DMS79 treated with DMSO at 0.1 percent for 48 hours (cell line): ENCODE data around the gene PPIB.
A peak's percentile ranks its signal among the peaks of the same experiment; 100 is the strongest.

Source experiments
- DNase-seq: peaks from one replicate; lab custom pipeline; 2025; lab: John Stamatoyannopoulos, UW

Gene PPIB

DNA sequence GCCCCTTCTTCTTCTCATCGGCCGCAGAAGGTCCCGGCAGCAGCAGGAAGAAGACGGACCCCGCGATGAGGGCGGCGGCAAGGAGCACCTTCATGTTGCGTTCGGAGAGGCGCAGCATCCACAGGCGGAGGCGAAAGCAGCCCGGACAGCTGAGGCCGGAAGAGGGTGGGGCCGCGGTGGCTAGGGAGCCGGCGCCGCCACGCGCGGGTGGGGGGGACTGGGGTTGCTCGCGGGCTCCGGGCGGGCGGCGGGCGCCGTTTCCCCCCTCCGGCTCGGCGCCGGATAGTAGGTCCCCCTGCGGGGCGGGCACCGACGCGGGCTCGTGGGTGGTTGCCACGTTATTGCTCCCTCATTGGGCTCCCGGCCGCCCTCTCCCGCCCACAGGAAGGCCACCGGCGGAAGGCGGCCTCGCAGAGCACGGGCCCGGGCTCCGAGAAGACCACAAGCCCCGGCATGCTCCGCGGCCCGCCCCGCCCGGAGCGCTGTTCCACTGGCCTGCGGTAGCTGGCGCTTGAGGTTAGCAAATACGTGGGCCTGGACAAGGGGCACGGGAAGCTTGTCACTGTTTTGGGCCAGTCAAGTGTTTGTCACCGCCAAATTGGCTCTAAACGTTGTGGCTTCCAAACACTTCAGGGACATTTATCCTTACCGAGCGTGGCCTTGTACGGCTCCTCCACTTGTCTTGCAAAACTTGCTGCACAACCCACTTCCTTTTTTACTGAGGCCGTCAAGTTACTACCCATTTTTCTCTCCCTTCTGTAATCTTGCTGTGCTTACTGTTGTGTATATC, at the start of gene PPIB:
Gene PPIB, minus strand, starts transcription at position 154 of the 790 bp plus-strand sequence. Its CDS starts 36 bp downstream, at position 118.
- peak; percentile 73 for DNase-seq

DNA sequence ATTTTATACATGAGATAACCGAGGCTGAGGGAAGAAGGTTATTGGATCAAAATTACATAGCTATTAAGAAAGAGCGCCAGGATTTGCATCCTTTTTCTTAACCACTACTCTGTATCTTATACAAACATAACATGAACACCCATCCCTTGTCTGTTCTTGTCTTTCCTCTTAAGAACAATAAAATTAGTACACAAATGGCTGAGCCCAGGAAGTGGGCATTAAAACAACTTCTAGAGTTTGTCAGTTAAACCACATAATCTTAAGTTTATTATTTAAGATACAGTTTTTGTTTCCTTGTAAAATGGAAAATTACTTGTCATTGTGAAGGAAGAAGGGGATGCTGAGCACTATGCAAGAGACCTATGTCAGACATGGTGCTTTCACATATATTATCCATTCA, 48.9 kb upstream of the PPIB start:
- DNase-seq = no peak

DNA sequence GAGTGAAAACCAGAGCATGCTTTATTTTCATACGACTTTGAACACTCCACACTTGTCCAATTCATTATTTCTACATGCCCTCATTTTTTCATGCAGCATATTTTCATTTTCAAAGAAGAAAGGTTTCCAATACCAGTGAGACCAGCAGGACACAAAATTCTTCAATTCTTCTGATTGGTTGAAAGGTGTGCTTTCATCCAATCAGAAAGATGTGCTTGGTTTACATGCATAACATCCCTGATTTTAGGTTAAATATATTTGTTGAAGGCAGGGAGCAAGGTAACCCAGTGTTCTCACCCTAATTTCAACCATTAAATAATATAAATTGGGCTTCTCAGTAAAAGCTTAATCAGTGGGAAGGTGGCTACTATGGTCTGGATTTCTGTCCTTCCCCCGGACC, 47.5 kb upstream of the PPIB start:
- no peak for DNase-seq

DNA sequence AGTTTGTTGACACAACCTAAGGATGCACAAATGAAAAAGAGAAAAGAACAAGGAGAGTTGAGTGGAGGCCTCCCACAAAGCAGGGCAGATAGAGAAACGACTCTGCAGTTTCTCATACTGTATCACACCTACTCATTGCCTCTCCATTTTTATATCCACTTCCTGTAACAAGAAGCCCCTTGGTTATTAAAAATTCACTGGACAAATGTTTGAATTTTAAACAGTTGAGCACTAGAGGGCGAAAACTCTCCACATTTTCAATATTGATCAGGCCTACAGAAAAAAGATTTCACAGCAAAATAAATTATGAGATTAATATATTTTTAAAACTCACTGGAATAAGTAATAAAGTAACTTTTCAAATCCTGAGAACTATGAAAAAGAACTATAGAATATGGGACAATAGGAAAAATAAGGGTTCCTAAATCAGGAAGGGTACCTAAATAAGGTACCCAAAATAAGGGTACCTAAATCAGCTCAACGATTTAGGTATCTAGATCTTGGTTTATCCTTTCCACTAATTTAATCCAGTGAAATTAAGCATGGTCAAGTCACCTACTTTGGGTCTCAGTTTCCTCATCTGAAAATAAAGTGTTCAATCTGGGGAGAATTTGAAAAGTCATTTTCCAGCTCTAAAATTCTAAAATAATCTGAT, 47.0 kb upstream of the PPIB start:
- peak; percentile 24 for DNase-seq

DNA sequence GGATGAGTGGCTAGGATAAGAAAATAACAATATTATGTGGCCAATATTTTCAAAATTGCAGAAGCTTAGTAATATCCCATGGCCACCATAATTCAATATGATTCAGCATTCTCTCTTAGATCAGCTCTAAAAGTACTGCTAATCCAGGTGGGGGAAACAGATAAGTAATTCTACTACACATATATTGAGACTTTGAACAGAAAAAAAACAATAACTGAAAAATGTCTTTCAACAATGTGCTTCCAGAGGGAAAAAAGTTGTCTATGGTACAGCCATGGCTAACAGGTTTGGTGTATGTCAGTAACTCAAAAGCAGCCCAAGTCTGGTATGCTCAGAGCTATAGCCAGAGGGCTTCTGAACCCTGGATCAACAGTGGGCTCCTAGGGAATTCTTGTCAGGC, 42.4 kb upstream of the PPIB start:
- DNase-seq = no peak

DNA sequence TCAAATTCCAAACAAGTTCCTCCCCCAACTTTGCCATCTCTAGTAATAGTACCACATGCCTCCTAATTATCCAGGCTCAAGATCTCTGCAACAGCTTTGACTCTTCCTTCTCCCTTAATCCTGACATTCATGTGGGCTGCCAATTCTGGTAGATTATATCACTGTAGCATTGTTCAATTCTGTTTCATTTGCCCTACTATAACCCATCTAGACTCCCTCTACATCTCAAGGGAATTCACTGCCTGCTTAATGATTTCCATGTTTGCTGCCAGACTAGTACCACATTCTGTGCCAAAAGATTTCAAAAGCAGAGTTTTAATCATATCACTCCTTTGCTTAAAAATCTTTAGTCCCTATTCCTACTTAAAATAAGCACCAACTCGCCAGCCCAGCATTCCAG, 34.6 kb upstream of the PPIB start:
- no peak for DNase-seq

DNA sequence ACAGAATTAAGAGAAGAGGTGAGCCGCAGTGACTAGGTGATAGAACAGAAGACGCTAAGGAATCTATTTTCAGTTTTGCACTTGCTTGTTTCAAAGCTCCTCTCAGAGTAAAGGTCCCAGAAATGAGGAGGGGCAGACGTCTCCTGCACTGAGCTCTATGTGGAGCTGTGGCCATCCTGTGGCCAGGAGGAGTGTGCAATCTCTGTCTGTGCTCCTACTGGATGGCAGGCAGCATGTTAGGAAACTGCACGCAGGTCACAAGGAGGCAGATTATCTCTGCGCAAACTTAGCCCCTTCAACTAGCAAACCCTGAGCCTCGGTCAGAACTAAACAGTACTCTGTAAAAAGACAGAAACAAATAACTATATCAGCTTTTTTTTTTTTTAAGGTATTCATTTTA, 31.1 kb upstream of the PPIB start:
- DNase-seq = no peak

DNA sequence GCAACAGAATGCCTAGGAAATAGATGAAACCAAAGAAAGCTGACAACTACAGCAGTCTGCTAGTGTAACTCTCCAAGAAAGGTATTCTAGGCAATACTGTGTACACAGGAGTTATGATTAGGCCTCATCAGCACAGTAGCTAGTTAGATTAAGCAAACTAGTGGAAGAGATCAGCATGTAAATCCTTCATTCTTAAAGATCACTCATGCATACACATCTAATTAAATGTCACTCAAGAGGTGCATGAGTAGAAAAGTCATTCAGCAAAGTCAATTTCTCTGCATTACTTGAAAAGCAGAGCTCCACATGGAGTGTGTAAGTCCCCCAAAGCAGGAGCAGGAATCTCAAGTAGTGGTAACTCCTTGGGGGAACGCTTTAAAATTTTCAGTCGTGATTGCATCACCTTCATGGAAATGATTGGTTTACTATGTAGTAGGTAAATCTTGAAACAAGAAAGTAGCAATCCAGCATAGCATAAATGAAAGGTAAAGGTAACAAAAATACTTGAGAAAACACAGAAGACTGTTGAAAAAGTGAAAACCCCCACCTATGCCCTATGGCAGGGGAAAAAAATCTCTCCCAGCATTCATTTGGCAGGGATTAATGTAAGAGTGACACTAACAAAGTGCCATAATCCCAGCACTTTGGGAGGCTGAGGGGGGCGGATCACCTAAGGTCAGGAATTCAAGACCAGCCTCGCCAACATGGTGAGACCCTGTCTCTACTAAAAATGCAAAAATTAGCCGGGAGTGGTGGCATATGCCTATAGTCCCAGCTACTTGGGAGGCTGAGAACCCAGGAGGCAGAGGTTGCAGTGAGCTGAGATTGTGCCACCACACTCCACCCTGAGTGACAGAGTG, 29.4 kb upstream of the PPIB start:
- no peak for DNase-seq

DNA sequence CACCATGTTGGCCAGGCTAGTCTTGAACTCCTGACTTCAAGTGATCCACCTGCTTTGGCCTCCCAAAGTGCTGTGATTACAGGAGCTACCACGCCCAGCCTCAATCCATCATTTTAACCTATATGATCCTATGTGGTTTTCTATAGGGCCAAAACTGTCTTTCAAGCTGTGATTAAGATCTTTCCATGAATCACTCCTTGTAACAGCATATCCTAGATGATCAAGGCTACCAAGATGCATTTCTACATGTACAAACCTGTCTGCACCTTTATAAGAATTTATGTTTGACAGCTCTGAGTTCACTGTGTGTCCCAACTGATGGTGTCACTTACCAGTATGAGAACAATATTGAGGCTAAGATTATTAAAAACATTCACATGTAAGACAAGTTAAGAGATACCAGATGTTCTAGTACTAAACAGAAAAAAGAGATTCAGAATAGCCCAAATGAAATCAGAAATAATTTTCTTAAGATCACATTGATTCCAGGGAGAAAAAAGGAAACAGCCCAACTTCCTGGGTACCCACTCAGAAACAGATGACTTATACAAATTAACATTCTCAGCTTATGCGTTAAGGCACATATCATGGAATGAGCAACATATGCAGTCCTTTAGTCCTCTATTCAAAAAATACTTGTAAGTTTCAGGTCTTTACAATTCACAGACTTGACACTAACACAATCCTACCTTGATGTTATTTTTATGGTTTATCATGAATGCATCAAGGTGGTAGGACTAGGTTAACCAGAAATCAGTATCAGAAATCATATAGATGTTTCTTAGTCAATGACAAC, 24.8 kb upstream of the PPIB start:
- no peak for DNase-seq

DNA sequence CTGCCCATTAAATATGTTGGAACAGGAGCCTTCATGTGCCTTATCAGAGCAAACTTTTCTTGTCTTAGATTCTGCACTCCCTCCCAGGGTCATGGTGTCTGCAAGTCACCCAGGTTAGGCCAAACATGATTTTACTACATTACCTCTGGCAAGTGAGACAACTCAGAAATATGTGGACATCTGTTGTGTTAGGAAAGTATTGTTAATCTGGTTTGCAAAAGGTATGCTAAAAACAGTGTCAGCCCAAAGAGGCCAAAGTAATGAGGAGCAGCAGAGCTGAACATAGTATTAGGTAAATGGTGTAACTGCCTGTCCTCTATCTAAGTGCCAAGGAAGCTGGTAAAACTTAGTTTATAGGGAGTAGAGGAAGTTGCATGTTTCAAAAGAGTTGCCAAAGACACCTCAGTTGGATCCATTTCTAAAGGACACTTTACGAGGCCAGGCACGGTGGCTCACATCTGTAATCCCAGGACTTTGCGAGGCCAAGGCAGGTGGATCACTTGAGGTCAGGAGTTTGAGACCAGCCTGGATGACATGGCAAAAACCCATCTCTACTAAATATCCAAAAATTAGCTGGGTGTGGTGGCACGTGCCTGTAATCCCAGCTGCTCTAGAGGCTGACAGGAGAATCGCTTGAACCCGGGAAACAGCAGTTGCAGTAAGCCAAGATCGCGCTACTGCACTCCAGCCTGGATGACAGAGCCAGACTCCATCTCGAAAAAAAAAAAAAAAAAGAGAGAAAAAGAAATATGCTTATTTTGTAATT, 22.5 kb upstream of the PPIB start:
- no peak for DNase-seq

DNA sequence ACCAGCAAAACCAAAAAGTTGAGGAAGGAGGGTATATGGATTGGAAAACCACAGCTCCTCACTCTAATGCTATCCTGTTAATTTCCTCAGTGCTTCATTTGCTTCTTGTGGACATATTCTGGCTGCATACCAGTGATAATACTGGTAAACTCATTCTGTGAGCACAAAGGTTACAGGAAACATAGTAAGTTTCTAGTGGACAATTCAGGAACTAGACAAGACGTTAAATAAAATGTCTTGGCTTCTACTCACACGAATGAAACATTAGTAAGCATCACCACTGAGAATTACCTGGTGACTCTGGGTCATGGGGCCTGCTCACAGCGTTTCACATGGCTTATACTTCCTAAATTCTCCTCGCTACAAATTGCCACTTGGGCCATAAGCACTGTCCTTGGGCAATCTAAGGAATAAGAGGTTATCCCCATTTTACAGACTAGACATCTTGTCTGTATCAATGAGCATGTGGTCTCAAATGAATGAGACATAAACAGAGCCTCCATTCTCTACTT, 20.1 kb upstream of the PPIB start:
- no peak for DNase-seq

DNA sequence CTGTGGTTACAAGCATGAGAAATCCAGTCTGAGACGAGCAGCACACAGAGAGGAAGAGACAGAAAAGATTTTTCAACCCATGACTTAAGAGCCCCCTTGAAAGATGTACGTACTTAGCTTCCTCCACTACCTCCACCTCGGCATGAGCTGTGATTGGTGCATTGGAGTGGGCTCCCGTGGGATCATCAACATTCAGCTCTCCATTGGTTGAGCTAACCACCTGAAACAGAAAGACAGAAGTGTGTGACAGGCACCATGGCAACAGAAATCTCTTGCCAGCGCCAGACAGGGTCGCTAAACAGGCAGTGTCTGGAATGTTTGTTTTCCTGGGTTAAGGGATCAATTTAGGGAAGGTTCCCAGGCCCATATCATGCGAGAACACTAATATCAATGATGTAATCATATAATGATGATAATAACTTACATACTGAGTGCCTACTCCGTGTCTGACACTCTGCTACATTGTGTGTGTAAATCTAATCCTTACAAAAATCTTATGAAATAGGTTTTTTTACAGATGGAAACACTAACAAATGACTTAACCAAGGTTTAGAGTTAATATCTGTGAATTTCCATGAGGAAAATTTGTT, 17.5 kb upstream of the PPIB start:
- peak; percentile 68 for DNase-seq

DNA sequence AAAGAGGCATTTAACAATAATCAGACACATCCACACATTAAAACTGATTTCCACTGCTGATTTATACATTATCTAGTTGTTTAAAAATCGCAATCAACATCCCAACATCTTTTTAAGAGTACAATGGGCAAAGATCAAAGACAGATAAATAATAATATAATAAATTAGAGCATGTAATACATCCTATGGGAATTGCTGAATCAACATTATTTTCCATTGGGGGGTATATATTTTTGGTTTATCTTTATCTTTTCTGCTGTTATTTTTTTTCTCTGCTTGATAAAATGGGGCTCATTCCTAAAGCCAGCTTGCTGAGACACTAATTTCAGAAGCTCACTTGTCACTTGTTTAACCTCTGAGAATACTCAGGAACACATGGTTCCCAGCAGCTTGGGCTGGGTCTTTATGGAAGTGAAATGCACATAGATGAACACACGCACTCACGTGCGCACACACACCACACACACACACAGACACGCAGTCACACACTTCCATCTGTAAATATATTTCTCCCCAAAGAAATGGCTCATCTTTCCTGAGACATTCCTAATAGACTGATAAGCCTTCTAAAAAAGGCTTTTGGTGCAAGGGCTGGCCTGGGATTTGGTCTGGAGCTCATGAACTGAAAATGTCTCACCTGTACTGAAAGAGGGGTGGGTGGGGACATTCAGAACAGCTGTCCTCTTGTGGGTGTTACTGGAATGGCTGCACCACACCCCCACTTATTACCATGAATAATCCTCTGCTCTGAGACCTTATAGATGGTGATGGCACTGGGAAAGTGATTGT, 3.5 kb upstream of the PPIB start:
- DNase-seq = no peak

DNA sequence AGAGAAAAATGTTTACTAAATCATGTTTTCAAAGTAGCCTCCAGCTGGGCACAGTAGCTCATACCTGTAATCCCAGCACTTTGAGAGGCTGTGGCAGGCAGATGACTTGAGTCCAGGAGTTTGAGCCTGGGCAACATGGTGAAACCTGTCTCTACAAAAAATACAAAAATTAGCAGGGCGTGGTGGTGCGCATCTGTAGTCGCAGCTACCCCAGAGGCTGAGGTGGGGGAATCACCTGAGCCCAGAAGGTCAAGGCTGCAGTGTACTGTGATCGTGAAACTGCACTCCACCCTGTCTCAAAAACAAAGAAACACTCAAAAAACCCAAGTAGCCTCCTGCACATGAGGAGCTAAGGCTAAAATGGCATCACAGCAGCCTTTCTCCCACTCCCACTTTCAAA, 1.6 kb upstream of the PPIB start:
- no peak for DNase-seq

DNA sequence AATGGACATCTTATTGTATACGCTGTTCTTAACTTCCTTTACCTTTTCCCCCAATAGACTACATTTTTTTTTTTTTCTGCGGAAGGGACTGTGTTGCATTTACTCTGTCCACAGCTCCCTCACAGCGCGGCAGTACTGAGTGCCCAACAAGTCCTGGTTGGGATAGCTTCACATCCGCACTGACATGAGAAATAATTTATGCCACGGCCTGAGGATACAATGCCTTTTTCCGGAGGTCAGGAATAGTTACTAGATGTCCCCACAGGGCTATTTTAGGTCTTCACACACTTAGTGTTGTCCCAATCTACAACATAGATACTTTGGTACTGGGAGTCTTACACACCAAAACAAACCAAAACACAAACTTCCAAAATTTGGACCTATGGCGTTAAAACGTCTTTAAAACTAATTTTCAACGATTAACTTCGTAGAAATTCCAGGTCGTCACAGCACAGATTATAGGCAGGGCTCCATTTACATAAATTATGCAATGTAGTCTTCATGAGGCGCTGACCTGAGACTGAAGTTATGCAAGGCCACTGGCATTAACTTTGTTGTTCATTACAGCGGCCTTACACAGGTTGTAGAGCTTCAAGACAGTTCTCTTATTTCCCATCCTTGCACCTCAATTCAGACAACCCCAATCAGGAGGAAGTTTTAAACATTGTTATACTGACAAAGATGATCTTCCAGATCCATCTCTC, 989 bp upstream of the PPIB start:
- no peak for DNase-seq

DNA sequence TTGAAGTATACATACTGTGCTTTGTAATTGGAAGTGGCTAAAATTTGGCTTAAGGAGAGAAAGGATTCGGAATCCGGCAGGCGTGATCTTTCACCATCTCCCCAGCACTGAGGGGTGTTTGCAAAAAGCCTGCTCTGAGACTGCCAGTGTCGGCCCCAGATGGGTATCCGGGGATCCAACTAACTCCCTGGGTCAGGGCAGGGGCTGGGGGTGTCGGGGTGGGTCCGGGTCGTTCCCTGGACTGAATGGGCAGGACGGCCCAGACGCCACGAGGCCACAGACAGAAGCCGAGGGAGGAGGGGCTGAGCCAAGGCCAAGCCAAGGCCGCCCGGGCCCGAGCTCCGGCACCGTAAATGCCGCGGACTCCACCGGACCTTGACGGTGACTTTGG, 349 bp downstream of the PPIB start:
- no peak for DNase-seq

DNA sequence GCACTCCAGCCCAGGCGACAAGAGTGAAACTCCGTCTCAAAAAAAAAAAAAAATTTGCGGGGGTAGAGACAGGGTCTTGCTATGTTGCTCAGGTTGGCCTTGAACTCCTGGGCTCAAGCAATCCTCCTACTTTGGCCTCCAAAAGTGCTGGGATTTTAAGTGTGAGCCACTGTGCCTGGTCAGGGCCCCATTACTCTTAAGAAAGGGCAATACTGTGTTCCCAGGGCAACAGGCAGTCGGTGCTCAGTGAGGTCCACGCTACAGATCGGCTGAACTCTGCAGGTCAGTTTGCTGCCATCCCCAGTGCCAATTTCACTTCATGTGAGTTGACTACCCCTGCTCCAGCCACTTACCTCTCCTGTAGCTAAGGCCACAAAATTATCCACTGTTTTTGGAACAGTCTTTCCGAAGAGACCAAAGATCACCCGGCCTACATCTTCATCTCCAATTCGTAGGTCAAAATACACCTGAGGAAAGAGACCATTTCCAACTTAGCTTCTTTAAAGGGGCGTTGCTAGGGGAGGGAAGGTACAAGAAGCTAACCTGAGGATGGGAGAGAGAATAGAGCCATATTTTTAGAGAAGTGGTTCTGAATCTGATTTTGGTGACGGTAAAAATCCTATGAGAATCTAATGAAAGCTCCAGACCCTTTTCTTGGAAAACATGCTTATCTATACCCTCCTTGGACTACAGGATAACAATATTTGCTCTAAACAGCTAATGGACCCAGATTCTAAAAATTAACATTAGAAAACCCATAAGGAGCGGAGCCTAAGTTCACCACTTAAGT, 939 bp downstream of the PPIB start:
- no peak for DNase-seq
